HG02852 (cell line): Measurements from ENCODE around the gene ADK.

Experiments
- ATAC-seq: cut with Tn5 transposase; IDR thresholded peaks from one replicate; pipeline ENCODE4 v1.9.1; 2021; ENCODE audit warnings: mild to moderate bottlenecking, moderate library complexity; ENCODE audit not compliant: unreplicated experiment

The ADK gene

DNA sequence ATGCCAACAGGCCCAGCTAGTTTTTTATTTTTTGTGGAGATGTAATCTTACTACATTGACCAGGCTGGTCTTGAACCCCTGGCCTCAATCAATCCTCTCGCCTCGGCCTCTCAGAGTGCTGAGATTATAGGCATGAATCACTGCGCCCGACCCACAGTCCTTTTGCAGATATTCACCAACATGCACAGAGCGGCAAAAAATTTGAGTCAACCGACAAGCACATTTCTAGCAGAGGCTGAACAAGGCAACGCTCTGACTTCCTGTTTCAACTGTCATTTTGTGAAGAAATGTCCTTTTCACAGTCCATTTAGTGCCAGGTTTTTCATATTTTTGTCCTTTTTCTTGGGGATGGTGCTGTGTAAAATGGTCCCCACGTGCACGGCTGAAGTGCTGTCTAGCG is 604.3 kb downstream of the ADK start:
- no peak for ATAC-seq
